GM13976 (cell line): ENCODE data around the gene LINGO4.
"Not testable (repeated sequence)": the region's sequence is repeated elsewhere in the genome, so short reads cannot be mapped to it uniquely, and the experiment has no call there.

Source experiments
- DNase-seq: peaks from one replicate; pipeline ENCODE4 v3.0.0; 2012; ENCODE audit warnings: low spot score
- CTCF ChIP-seq: IDR thresholded peaks from 2 replicates; pipeline ENCODE4 v1.5.1; 2012; ENCODE audit warnings: borderline replicate concordance, mild to moderate bottlenecking; ENCODE audit not compliant: insufficient read depth; ENCODE audit errors: extremely low read depth, missing control alignments, control extremely low read depth
- in situ Hi-C: fragments of 300-500 bp; cut with MboI; formaldehyde crosslinking; loops from one replicate; pipeline ENCODE4 v1.12.0; 2022; ENCODE audit warnings: low sequenced_read_pairs, mixed read lengths, inconsistent platforms; ENCODE audit not compliant: unreplicated experiment

LINGO4 gene

GRCh38 chr1:151779852-151780251 is 25.4 kb downstream of the LINGO4 start:
- no peak for DNase-seq
- TF ChIP-seq CTCF: no peak
- in situ Hi-C loops: no loop called here

GRCh38 chr1:151777317-151777716 is 27.9 kb downstream of the LINGO4 start:
- no peak for DNase-seq
- TF ChIP-seq CTCF: no peak
- in situ Hi-C loops: no loop called here

GRCh38 chr1:151776665-151777062 is 28.6 kb downstream of the LINGO4 start:
- no peak for TF ChIP-seq CTCF
- no peak for DNase-seq
- in situ Hi-C loops: no loop called here

GRCh38 chr1:151775894-151776664 is 29.1 kb downstream of the LINGO4 start:
- no peak for TF ChIP-seq CTCF
- no peak for DNase-seq
- in situ Hi-C loops: no loop called here

GRCh38 chr1:151774256-151774922 is 30.8 kb downstream of the LINGO4 start:
- TF ChIP-seq CTCF: no peak
- no peak for DNase-seq
- in situ Hi-C loops: no loop called here

GRCh38 chr1:151773702-151774101 is 31.5 kb downstream of the LINGO4 start:
- no peak for TF ChIP-seq CTCF
- no peak for DNase-seq
- in situ Hi-C loops: no loop called here

- DNase-seq, in situ Hi-C loops: not testable (repeated sequence)
Observed at GRCh38 chr1:151769270-151769669, 35.9 kb downstream of the LINGO4 start.

GRCh38 chr1:151768351-151769066 is 36.7 kb downstream of the LINGO4 start:
- DNase-seq, in situ Hi-C loops: not testable (repeated sequence)
